Stimulated activated CD4-positive, alpha-beta T cell treated with anti-CD3 and anti-CD28 coated beads, Interleukin-2, amount 100 ng/mL, for 4 hours (primary cell): ENCODE results near the gene CXCL14.

ENCODE experiments used
- DNase-seq: peaks from one replicate; pipeline ENCODE4 v3.0.0-alpha.2; 2020; ENCODE audit warnings: low read depth

The CXCL14 gene

GRCh38 chr5:135578685-135579341 lies at the start of gene CXCL14:
Gene CXCL14, minus strand, starts transcription at chr5:135578991. Its CDS starts 213 bp downstream, at chr5:135578778.
- DNase-seq = no peak

- DNase-seq = no peak
These were observed 47.8 kb upstream of the CXCL14 start for GRCh38 chr5:135626636-135627035.

GRCh38 chr5:135625961-135626360 lies 47.2 kb upstream of the CXCL14 start:
- DNase-seq = no peak

GRCh38 chr5:135625486-135625885 lies 46.7 kb upstream of the CXCL14 start:
- DNase-seq = no peak

- DNase-seq = no peak
These were observed 46.3 kb upstream of the CXCL14 start for GRCh38 chr5:135625061-135625460.

GRCh38 chr5:135623186-135623715 lies 44.5 kb upstream of the CXCL14 start:
- no peak for DNase-seq

GRCh38 chr5:135615581-135616260 lies 36.9 kb upstream of the CXCL14 start:
- no peak for DNase-seq

GRCh38 chr5:135615171-135615570 lies 36.4 kb upstream of the CXCL14 start:
- DNase-seq = no peak

- DNase-seq = no peak
These were observed 31.2 kb upstream of the CXCL14 start for GRCh38 chr5:135609981-135610380.

GRCh38 chr5:135608761-135609443 lies 30.1 kb upstream of the CXCL14 start:
- DNase-seq = no peak

GRCh38 chr5:135608361-135608760 lies 29.6 kb upstream of the CXCL14 start:
- no peak for DNase-seq

GRCh38 chr5:135606431-135606830 lies 27.6 kb upstream of the CXCL14 start:
- DNase-seq = no peak

GRCh38 chr5:135605221-135605620 lies 26.4 kb upstream of the CXCL14 start:
- DNase-seq = no peak

- DNase-seq = no peak
These were observed 25.3 kb upstream of the CXCL14 start for GRCh38 chr5:135604056-135604455.

- DNase-seq = no peak
These were observed 24.3 kb upstream of the CXCL14 start for GRCh38 chr5:135602882-135603721.

- DNase-seq = no peak
These were observed 22.7 kb upstream of the CXCL14 start for GRCh38 chr5:135601466-135601865.

- DNase-seq = no peak
These were observed 22.2 kb upstream of the CXCL14 start for GRCh38 chr5:135600971-135601381.

GRCh38 chr5:135600152-135600570 lies 21.4 kb upstream of the CXCL14 start:
- no peak for DNase-seq

- no peak for DNase-seq
These were observed 20.8 kb upstream of the CXCL14 start for GRCh38 chr5:135599421-135600151.

GRCh38 chr5:135598691-135599395 lies 20.1 kb upstream of the CXCL14 start:
- DNase-seq = no peak

- no peak for DNase-seq
These were observed 18.0 kb upstream of the CXCL14 start for GRCh38 chr5:135596788-135597187.
